Body of pancreas (tissue), 4 donors: ENCODE results near the gene ISX. TPM values are rescaled to one million over a fixed set of nuclear protein-coding genes. Genes with fewer than 3 reads are reported as not detected.

Source experiments
- ATAC-seq: fragments of 150-250 bp; one replicate; pipeline ENCODE4 v1.9.1; 2016
- DNase-seq, 4 donors: peaks; one replicate each; pipeline ENCODE4 v3.0.0-alpha.2; 2019
- H3K27ac ChIP-seq, 4 donors: fragments of 200-600 bp; sonication (generic); 1 replicate in 3 of 4; 2 replicates in 1 of 4; pipeline versions ENCODE4 v1.5.1 to v1.6.1; 2016 to 2019; ENCODE audit warnings: mild to moderate bottlenecking in 1 of 4, mixed read lengths in 1 of 4, moderate library complexity in 1 of 4
- H3K27me3 ChIP-seq, 2 donors: fragments of 200-600 bp; sonication (generic); one replicate each; pipeline ENCODE4 v1.6.0; 2016; ENCODE audit warnings: mild to moderate bottlenecking in 1 of 2
- H3K36me3 ChIP-seq, 2 donors: fragments of 200-600 bp; sonication (generic); replicated peaks in 1 of 2; 2 replicates each; pipeline ENCODE4 v1.5.1; 2016; ENCODE audit warnings: low read depth in 2 of 2; ENCODE audit not compliant: insufficient read depth in 1 of 2
- H3K4me1 ChIP-seq: fragments of 200-600 bp; sonication (generic); one replicate; pipeline ENCODE4 v1.6.0; 2016
- H3K4me3 ChIP-seq, 2 donors: fragments of 200-600 bp; sonication (generic); 1 replicate in 1 of 2; 2 replicates in 1 of 2; pipeline ENCODE4 v1.5.1; 2016 to 2019
- H3K9me3 ChIP-seq, 3 donors: fragments of 200-600 bp; sonication (generic); 1 replicate in 2 of 3; 2 replicates in 1 of 3; pipeline ENCODE4 v1.5.1; 2016
- CTCF ChIP-seq, 7 experiments: fragments of 450-650 bp in 4 of 7; fragments of 200-600 bp in 3 of 7; sonication (generic) in 3 of 7; IDR thresholded peaks; one replicate each; pipeline ENCODE4 v1.5.1; 2016 to 2019; ENCODE audit warnings: antibody characterized with exemption in 7 of 7
- POLR2A ChIP-seq, 3 donors: fragments of 450-650 bp; IDR thresholded peaks; one replicate each; pipeline ENCODE4 v1.6.1; 2016; ENCODE audit warnings: antibody characterized with exemption in 3 of 3, mild to moderate bottlenecking in 2 of 3
- WGBS, 2 donors: methylation state at CpG; one replicate each; pipeline ENCODE4 v1.1.5; 2017; 5-methylcytosine and 5-hydroxymethylcytosine counted together
- intact Hi-C: fragments of 100-400 bp; cut with DNase I; formaldehyde crosslinking; loops from one replicate; pipeline ENCODE4 v1.15.1; 2023
- total RNA-seq, 2 donors: library from RNA; depleted of rRNA; stranded (reverse); fragments of >200 nt; gene quantifications; one replicate each; pipeline ENCODE4 v1.1.0, GENCODE V29; 2016

ISX gene
- total RNA-seq, 2 donors from 2014 or later = 4.0 TPM; not detected in 1

- no peaks in the 10 kb centered on the region for H3K27me3 ChIP-seq
Measured at GRCh38 chr22:35104491-35104890, 38.5 kb downstream of the ISX start.

GRCh38 chr22:35109616-35110015 is 43.7 kb downstream of the ISX start:
- intact Hi-C loops = no loop called here
- Histone ChIP-seq H3K4me3 (no peak overlapping the region), H3K27me3 (no peaks in the 10 kb centered on the region), H3K27ac (no peak overlapping the region), H3K36me3 (no peaks in the 10 kb centered on the region), H3K9me3 (no peaks in the 10 kb centered on the region), H3K4me1 (no peaks in the 10 kb centered on the region)
- DNase-seq (no peak), ATAC-seq (no peak)
- WGBS, 2 donors = 20 to 31% methylated on average over 4 of the region's 4 CpGs
- TF ChIP-seq POLR2A (IDR thresholded peaks at IDR 0.05) (no peak), CTCF (IDR thresholded peaks at IDR 0.05) (no peak)

More at GRCh38 chr22:35104491-35104890, 38.5 kb downstream of the ISX start:
- 53 to 69% methylated on average over 11 of the region's 11 CpGs for WGBS, 2 donors
- Histone ChIP-seq H3K4me3 (no peak overlapping the region), H3K36me3 (no peaks in the 10 kb centered on the region), H3K9me3 (no peaks in the 10 kb centered on the region), H3K4me1 (no peaks in the 10 kb centered on the region), H3K27ac (no peak overlapping the region)
- no peak for DNase-seq
- intact Hi-C loops = no loop called here
- no peak for TF ChIP-seq POLR2A (IDR thresholded peaks at IDR 0.05)
- TF ChIP-seq CTCF (IDR thresholded peaks at IDR 0.05) = no peak
- no peak for ATAC-seq

GRCh38 chr22:35111244-35111643 is 45.3 kb downstream of the ISX start:
- Histone ChIP-seq H3K4me3 (no peak overlapping the region), H3K9me3 (no peaks in the 10 kb centered on the region), H3K36me3 (no peaks in the 10 kb centered on the region), H3K27ac (no peak overlapping the region), H3K4me1 (no peaks in the 10 kb centered on the region), H3K27me3 (no peaks in the 10 kb centered on the region)
- WGBS, 2 donors = 46 to 75% methylated on average over 3 of the region's 3 CpGs
- DNase-seq (no peak), ATAC-seq (no peak)
- no peak for TF ChIP-seq POLR2A (IDR thresholded peaks at IDR 0.05)
- intact Hi-C loops = no loop called here

- no peak overlapping the region for H3K4me3 ChIP-seq
- H3K27ac ChIP-seq = no peak overlapping the region
- ATAC-seq (no peak), DNase-seq (no peak)
- no peaks in the 10 kb centered on the region for H3K9me3 ChIP-seq
- H3K4me1 ChIP-seq = no peaks in the 10 kb centered on the region
- intact Hi-C loops = no loop called here
- H3K27me3 ChIP-seq = no peaks in the 10 kb centered on the region
- H3K36me3 ChIP-seq = no peaks in the 10 kb centered on the region
- TF ChIP-seq POLR2A (IDR thresholded peaks at IDR 0.05) (no peak), CTCF (IDR thresholded peaks at IDR 0.05) (no peak)
- 63 to 64% methylated on average over 8 to 10 of the region's 10 CpGs for WGBS, 2 donors
Measured at GRCh38 chr22:35113341-35113740, 47.4 kb downstream of the ISX start.

- Histone ChIP-seq H3K4me1 (peaks cover 1% of the 10 kb centered on the region), H3K9me3 (no peaks in the 10 kb centered on the region), H3K27me3 (no peaks in the 10 kb centered on the region), H3K4me3 (no peak overlapping the region), H3K27ac (no peak overlapping the region), H3K36me3 (no peaks in the 10 kb centered on the region)
- no peak for ATAC-seq
- no peak for DNase-seq
- intact Hi-C loops = no loop called here
- TF ChIP-seq POLR2A (IDR thresholded peaks at IDR 0.05) (no peak), CTCF (IDR thresholded peaks at IDR 0.05) (no peak)
- WGBS, 2 donors = 60 to 72% methylated on average over 14 of the region's 14 CpGs
Measured at GRCh38 chr22:35114131-35114980, 48.4 kb downstream of the ISX start.
